ENCODE results near the gene TRPV4.

- TF ChIP-seq, protein P1, sequence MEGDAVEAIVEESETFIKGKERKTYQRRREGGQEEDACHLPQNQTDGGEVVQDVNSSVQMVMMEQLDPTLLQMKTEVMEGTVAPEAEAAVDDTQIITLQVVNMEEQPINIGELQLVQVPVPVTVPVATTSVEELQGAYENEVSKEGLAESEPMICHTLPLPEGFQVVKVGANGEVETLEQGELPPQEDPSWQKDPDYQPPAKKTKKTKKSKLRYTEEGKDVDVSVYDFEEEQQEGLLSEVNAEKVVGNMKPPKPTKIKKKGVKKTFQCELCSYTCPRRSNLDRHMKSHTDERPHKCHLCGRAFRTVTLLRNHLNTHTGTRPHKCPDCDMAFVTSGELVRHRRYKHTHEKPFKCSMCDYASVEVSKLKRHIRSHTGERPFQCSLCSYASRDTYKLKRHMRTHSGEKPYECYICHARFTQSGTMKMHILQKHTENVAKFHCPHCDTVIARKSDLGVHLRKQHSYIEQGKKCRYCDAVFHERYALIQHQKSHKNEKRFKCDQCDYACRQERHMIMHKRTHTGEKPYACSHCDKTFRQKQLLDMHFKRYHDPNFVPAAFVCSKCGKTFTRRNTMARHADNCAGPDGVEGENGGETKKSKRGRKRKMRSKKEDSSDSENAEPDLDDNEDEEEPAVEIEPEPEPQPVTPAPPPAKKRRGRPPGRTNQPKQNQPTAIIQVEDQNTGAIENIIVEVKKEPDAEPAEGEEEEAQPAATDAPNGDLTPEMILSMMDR (IDR thresholded peaks at IDR 0.05; ENCODE audit: borderline replicate concordance, extremely low read depth, low read length, poor library complexity, severe bottlenecking): no peak
- TF ChIP-seq EZH2 (IDR thresholded peaks at IDR 0.05; ENCODE audit: borderline replicate concordance, low read depth, low read length, severe bottlenecking): no peak
Observed at GRCh38 chr12:109795023-109795422, 38.2 kb downstream of the TRPV4 start.

Measured in DND-41 (cell line).